Activated CD8-positive, alpha-beta memory T cell treated with anti-CD3 and anti-CD28 coated beads for 24 hours (primary cell): ENCODE data around the gene BMP2K.
"Not testable (repeated sequence)": the region's sequence is repeated elsewhere in the genome, so short reads cannot be mapped to it uniquely, and the experiment has no call there.

Source experiments
- DNase-seq: peaks from one replicate; pipeline ENCODE4 v3.0.0-alpha.2; 2020

The BMP2K gene

DNA sequence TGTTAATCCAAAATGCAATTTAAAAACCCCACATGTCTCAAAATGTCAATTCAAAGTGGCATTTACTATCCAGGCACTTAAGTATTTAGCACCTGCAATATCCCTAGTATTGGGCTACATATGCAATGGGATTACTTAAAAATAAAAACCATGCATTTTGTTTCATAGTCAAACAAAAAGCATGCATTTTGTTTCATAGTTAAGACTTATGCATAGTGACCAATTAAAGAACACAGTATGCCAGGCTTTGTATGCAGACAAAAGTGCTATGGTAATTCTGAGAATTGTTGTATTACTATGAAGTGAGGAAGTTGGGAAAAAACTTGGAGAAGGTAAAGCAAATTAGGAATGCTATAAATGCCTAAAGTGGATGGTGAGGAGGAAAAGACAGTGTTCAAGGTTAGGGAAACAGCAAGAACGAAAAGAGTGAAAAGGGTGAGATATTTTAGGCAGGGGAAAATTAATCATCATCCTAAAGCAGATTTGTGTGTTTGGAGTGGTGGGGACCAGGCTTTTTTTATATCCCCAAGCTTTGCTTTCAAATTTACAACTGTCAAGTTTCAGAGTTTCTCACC, 10.6 kb upstream of the BMP2K start:
- no peak for DNase-seq

DNA sequence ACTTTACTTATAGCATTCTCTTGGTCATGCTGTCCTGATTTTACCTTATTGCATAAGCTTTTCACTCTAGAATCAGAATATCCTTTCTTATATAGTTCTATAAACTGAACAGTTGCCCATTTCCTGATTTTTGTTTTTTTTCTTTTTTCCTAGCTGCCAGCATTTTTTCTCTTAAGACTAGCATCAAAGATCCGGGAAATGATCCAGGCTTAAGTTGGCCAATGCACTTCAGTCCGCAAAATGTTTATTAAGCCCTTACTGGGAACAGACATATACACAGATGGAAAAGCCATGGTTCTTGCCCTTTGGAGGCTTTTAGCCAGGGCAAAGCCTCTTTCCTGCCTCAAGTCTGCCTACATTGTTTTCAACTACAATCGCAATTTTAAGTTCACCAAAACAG, 10.1 kb upstream of the BMP2K start:
- no peak for DNase-seq

DNA sequence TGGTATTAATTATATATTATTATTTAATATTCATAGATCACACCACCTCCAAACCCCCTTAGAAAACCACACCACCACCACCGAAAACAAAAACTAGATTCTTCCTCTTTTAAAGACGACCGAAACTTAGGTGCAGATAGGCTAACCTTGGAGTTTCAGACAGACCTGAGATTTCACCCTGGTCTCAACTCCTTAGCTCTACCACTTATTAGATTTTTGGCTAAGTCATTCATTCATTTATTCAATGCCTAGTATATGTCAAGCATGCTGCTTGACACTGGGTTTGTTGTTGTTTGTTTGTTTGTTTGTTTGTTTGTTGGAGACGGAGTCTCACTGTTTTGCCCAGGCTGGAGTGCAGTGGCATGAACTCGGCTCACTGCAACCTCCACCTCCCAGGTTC, 9.5 kb upstream of the BMP2K start:
- no peak for DNase-seq

DNA sequence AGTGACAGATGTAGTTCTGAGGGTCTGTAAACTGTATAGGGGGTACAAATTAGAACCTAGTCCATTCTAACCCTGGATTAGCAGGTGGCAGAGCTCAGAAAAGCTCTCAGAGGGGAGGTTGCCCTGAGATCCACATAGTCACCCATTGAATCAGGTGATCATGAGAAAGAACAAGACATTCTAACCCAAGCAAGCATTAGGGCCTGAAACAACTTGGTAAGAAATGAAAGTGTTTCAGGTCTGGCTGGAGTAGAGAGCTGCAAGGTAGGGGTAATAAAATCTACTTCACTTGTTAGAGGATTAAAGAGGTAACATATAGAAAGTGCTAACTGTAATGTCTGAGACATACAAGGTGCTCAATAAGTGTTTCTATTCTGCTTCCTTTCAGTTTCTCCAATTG, 8.8 kb upstream of the BMP2K start:
- no peak for DNase-seq

DNA sequence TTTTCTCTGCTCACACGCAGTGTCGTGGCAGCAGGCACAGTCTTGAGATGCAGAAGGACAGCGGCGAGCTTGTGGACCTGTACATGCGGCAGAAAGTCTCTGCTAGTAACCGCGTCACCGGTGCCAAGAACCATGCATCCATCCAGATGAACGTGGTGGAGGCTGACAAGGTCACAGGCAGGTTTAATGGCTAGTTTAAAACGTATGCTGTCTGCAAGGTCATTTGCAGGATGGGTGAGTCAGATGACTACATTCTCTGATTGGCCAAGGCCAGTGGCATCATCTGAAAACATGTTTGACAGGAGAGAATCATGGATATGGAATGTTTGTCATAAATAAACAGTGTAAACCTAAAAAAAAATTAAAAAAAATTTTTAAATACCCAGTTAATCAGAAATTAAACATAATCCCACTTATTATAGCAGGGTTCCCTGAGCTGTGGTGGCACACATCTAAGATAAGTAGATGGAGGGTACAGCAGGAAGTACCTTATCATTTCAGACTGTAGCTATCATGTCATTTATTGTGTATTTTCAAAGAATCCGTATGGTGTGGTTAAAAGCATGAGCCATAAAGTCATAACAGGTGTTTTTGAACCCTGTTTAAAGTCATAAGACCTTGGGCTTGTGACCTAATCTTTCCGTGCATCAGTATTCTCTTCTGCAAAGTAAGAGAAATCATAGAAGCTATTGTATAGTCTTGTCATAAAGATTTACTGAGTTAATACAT, 7.5 kb upstream of the BMP2K start:
- no peak for DNase-seq

DNA sequence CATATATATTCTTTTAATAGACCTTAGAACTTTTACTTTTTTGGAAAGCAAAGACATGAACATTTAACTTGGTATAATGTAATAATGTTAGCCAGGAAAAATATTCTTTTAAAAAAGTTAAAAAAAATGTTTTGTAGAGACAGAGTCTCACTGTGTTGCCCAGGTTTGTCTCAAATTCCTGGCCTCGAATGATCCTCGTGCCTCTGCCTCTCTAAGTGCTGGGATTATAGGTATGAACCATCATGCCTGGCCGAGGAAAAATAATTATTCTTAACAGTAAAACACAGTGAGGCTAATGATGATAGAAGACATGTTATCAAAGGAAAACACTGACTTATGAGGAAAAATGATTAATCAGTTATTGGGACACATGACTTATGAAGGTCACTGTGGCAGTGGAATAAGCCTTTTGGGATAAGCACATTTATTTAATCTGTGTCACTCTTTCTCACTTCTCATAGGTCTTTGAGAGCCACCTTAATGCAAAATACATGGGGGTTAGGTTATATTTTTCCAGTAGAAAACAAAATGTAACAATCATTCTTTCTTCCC, 6.0 kb upstream of the BMP2K start:
- DNase-seq, result no peak

DNA sequence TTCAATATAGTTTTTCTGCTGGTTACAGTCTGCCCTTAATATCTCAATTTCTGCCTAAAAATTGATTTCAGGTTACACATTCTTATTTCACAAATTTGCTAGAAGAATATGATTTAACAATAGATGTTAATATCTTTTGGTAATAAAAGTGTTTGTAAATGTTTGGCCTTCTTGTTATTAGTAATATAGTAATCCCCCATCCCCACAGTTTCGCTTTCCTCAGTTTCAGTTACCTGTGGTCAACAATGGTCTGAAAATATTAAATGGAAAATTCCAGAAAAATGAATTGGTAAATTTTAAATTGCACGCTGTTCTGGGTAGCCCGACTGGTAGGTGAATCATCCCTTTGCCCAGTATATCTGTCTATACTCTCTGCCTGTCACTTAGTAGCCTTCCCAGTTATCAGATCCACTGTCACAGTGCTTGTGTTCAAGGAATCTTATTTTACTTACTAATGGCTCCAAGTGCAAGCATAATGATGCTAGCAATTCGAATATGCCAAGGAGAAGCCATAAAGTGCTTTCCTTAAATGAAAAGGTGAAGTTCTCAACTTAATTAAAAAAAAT, 3.5 kb upstream of the BMP2K start:
- no peak for DNase-seq

DNA sequence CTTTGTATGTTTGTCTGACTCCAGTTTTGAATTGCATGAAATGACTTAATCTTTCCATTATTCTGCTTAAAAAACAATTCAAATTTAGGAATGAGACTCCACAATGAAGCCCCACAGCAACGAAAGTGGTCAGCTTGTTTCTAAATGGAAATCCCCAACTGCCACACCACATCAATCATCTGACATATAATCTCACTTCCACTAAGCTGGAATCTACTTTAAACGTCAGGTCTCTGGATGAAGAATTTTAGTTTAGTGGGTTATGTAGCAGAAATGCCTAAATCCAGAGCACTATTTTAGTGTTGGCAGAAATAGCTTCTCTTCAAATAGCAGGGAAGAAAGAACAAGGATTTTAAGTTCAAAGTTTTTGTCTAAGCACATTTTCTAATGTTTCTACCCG, 1.7 kb upstream of the BMP2K start:
- DNase-seq, result no peak

DNA sequence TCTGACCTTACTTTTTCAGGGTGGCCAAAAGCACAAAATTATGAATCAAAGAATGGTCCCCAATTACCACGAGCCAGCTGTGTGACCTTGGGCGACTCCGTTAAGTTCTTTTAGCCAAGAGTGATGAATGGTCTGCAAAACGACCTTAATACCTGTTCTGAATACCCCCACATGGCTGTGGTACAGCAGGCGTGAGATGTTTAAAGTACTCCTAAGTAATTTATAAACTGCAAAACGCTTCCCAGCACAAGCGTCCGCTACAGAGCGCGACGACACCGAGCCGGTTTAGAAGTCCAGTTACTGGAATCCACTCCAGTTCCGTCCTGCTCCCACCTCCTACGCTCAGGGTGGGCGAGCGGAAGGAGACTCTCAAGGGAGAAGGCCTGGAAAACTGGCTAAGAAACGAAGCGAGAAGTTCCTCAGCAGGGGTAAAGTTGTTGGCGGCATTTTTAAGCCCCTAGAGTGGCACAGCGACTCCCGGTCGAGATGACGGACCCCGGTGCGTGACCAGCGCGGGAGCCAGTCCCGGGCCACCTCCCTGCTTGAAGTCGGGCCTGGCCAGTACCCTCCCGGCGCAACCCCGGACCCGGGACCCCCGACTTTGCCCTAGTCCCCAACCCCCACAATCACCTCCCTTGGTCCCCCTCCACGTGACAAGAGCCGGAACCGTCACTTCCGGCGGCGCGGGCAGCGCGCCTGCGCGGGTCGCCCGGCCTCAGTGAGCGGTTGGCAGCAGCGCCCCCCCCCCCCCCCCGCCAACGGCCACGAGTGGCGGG, 659 bp upstream of the BMP2K start:
- DNase-seq, result peak; percentile 95

DNA sequence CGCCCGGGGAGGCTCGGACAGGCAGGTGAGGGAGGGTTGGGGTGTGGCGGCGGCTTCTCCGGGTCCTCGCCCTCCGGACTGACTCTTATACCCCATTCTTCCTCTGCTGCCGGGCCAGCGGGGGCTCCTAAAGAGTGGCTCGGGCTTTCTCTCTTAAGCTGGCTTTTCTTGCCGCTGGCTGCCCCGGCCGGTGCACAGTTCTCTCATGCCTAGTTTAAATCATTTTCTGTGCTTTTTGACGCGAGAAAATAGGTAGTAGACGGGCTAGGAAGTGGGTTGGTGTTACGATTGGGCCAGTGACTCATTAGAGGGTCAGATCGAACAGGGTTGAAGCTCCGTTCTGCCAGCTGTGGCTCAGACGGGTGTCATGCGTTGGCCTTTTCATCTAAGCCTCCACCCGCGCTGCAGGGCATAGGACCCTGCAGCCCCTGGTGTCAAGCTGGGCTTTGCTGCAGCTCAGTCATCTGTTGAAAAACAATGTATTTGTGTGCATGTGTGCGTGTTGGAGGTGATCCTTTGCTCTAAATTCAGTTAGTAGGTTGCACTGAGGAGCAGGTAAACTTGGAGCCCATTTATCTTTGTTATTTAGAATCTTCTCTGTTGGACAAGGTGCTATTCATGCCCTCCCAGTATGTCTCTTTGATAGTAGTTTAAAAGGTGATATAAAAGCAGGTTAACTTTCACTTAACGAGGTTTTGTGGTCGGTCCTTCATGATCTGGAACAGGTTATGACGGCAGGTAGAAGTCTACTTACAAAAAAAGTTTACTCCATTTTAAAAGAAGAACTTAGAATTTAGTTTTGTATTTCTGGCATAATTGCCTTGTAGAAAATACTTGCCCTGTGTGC, 802 bp downstream of the BMP2K start:
- peak; percentile 78 for DNase-seq

DNA sequence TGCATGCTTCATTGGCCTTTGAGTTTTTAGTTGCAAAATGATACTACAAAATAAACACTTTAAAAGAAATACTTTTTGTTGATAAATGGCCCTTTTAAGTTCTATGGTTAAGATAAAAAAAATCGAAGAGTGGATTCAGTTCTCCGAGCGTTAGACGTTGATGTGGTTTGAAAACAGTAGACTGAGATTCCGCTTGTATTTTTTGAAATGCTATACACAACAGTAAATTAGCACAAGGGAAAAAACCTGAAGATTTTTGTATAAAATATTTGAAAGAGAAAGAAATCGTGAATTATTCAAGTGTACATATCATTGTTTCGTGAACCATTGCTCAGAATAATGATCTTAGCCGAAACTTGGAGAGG, 1.4 kb downstream of the BMP2K start:
- DNase-seq, result no peak

DNA sequence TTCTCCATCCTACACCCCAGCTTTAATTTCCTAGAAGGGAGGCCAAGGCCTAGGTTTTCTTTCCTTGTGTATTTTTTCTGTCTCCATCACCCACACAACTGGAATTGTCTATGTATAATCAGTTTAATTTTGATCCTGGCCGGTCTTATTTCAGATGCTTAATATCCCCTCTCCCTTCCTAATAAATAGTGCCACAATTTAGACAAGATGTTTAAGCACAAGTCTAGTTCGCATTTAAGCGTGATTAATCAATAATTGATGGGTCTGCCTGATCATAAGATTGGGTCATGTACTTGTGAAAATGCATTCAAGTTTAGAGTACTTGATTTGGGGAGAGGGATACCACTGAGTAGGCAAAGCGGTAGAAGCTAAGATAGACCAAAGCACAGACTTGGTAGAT, 2.4 kb downstream of the BMP2K start:
- no peak for DNase-seq

DNA sequence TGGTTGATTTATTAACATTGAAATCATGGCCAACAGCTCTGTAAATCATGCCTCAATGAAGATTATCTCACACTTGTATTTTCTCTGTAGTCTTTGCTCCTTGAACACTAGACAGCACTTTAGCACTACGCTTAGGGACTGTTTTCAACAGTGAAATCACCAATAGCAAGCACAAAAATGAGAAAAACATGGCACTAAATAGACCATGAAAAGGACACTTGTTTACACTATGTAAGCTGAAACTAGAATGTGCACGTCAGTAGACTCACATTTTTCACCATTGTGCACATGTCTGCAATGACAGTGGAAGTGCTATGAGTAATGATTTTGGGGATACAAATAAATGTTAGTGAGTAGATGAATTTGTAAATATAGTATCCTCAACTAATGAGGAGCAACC, 3.1 kb downstream of the BMP2K start:
- DNase-seq, result no peak

DNA sequence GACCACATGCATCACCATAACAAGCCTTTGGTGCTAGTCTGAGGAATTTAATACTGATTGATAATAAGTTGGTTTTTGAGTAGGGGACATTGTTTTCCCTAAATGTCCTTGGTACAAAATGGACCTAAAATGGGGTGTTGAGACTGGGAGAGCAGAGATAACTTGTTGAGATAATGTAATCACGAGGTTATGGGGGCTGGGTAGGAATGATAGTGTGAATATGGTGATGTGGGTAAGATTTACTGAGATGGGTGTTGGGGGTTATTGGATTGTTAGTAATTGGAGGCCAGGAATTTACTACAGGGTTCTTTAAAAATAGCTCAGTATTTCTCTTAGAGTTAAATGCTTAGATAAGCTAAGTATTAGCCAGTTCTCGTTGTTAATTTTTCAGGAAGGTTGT, 3.9 kb downstream of the BMP2K start:
- no peak for DNase-seq

DNA sequence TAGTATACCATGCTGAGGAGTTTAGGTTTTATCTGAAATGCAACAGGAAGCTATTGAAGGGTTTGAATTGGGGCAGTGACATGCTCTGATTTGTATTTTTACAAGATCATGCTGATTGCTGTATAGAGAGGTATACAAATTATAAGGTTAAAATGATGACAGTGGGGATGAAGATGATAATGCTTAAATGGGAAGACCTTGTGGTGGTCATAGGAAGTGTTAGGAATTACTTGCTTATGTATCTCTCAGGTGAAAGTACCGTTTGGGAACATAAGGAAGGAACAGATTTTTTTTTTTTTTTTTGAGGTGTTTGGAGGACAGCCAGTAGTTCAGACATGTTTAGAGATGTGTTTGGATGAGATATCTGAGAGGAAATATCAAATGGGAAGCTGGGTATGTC, 5.0 kb downstream of the BMP2K start:
- no peak for DNase-seq

DNA sequence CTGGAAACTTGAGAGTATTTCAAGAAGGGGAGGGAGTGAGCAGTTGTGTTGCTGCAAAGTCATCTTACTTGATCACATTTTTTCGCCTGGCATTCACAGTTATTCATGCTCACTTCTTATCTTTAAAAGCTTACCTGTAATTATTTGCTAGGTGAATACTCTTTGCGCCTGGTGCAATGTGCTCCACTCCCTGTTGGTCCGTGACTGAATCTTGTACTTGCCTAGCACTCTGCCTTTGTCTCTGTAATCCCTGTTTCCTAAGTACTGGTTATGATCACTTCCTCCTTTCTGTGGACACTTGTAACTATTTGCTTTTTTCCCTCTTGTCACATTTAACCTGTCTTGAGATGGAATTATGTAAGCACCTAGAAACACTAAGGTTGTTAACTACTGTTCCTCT, 5.8 kb downstream of the BMP2K start:
- no peak for DNase-seq

DNA sequence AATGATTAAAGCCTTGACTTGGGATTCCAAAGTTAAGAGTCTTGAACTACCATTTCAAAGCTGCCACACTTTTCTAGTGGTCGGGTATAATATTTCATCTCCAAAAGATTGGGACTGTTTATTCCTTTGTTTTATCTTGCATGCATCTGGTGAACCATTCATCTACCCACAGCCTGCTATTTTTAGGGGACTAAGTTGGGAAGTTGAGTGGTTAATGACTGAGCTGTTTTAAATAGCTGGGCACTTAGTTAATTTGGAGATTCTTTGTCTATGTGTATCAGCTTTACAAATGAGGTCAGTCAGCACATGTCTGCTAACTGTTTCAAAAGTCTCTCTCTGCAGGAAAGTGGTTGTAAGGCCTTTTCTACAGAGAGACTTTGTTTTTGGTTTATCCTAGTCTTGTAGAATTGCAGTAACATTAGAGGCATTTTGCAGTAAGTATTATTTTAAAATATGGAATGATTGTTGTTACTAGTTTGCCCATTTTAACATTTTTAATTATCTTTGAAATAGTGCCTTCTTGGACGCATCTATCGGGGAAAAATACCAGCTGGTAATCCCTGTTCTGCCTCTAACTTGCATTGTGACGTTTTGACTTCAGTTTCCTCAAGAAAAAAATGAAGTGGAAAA, 8.2 kb downstream of the BMP2K start:
- DNase-seq, result no peak

DNA sequence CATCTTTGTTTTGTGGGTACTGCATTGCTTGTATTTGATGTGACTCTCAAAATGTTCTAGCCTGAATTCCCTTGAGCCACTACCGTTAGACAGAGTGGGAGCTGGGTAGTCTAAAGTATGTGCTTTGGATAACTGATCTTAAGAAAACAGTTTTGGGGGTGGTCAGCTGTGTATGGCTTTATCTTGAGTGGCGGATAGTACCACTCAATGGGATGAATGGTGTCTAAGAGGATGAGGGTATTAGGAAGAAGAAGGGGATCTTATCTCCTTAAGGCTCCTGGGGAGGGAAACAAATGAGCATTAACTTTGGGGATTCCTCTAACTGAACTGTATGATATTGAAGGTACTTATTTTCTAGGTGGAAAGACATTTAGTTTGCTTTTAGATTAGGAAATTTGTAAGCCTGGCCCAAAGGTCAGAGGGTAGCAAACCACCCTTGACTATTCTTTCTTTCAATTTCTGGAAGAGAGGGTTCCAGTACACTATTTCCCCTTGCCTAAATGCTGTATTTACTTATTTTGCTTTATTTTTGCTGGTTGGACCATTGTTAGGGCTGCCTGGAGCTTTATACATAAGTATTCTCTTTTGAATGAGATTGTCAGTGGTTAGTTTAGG, 11.3 kb downstream of the BMP2K start:
- DNase-seq, result no peak

DNA sequence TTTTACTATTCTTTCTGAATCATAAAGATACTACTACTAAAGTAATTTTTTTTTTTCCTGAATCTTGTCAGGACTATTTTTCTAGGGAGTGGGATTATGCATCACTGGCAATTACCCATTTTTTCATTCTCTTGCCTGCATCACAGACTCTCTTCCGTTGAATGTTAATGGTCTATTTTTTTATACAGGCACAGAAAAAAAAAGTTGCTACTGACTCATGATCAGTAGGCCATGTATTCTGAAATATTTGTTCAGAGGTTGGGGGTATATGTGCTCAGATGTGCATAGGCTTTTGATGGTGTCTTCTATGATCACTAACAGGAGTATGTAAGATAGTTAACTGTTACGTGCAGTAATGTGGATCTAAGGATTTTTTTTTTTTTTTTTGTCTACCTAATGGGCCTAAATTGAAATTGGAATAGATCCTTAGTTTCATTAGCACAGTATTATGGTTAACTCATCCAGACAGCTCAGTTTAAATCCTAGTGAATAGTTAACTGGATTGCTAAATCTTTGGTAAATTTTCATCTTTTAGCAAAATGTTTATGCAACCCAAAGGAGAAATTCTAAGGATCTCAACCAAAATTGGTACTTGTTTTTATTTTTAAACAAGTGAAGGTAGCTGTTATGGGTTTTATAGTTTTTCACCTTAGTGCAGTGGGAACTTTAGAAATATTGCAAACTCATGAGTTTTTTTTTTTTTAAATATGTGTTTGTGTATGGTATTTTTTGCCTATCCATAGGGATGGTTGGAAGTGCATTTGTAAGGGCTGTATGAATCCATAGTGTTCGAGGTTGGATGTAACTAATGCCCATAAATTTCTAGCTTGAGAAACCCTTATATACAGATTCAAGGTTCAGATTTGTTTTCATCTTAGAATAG, 12.1 kb downstream of the BMP2K start:
- DNase-seq, result no peak

DNA sequence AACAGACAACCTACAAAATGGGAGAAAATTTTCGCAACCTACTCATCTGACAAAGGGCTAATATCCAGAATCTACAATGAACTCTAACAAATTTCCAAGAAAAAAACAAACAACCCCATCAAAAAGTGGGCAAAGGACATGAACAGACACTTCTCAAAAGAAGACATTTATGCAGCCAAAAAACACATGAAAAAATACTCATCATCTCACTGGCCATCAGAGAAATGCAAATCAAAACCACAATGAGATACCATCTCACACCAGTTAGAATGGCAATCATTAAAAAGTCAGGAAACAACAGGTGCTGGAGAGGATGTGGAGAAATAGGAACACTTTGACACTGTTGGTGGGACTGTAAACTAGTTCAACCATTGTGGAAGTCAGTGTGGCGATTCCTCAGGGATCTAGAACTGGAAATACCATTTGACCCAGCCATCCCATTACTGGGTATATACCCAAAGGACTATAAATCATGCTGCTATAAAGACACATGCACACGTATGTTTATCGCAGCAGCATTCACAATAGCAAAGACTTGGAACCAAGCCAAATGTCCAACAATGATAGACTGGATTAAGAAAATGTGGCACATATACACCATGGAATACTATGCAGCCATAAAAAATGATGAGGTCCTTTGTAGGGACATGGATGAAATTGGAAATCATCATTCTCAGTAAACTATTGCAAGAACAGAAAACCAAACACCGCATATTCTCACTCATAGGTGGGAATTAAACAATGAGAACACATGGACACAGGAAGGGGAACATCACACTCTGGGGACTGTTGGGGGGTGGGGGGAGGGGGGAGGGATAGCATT, 19.7 kb downstream of the BMP2K start:
- not testable (repeated sequence) for DNase-seq
